ENCODE data around the gene SNTA1.
"Not testable (repeated sequence)": the region's sequence is repeated elsewhere in the genome, so short reads cannot be mapped to it uniquely, and the experiment has no call there.

Gene SNTA1

GRCh38 chr20:33465481-33466302, 22.1 kb upstream of the SNTA1 start:
- DNase-seq (ENCODE audit: low read depth): no peak

- DNase-seq (ENCODE audit: low read depth): not testable (repeated sequence)
These were observed 21.2 kb upstream of the SNTA1 start for GRCh38 chr20:33464759-33465158.

DNA sequence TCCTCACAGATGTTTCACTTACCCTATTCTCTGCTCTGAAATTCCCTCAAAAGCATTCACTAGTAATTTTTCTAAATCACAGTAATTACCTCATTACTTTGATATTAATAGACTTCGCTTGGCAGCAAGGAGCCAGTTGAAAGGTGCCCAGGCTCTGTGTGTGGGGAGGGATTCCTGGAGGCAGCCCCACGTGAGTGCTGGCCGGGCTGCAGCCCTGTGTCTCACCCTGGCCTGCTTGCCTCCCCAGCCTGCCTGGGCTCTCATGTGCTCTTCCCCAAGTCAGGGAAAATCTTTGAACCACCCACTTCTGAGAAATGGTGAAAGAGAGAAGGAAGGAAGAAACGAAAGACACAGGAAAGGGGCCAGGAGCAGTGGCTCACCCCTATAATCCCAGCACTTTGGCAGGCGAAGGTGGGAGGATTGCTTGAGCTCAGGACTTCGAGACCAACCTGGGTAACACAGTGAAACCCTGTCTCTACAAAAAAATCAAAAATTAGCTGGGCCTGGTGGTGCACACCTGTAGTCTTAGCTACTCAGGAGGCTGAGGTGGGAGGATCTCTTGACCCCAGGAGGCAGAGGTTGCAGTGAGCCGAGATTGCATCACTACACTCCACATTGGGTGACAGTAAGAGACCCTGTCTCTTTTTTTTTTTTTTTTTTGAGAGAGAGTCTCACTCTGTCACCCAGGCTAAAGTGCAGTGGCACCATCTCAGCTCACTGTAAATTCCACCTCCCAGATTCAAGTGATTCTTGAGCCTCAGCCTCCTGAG, 20.0 kb upstream of the SNTA1 start:
- DNase-seq (ENCODE audit: low read depth): no peak

DNA sequence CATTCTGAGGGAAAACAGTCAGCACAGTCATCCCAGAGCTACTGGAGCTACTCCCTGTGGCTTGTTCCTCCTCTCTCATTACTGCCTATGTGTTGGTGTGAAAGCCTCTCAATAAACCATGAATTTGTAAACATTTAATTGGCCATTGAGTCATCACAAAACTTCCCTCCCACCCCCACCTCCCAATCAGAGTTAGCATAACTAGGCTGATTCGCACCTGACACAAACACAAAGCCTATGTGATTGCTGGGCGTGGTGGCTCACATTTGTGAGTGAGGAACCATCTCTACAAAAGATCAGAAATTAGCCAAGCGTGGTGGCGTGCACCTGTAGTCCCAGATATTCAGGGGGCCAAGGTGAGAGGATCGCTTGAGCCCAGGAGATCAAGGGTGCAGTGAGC, 17.1 kb upstream of the SNTA1 start:
- DNase-seq (ENCODE audit: low read depth): no peak

DNA sequence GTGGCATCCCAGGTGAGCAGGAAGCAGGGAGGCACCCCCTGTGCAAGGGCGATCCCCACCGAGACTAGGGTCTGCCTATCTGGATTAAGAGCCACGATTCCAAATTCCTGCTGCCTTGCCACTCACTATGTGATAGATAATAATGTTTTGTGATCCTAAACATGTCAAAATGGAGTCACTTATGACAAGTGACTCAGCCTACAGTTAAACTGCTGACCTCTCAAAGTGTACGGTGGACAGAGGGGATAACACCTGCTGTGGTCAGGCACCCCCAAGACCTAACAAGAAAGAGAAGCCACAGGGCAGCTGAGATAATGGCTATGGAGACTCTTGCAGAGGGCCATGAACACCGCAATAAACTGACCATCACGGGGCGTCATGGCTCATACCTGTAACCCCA, 16.0 kb upstream of the SNTA1 start:
- no peak for DNase-seq (ENCODE audit: low read depth)

DNA sequence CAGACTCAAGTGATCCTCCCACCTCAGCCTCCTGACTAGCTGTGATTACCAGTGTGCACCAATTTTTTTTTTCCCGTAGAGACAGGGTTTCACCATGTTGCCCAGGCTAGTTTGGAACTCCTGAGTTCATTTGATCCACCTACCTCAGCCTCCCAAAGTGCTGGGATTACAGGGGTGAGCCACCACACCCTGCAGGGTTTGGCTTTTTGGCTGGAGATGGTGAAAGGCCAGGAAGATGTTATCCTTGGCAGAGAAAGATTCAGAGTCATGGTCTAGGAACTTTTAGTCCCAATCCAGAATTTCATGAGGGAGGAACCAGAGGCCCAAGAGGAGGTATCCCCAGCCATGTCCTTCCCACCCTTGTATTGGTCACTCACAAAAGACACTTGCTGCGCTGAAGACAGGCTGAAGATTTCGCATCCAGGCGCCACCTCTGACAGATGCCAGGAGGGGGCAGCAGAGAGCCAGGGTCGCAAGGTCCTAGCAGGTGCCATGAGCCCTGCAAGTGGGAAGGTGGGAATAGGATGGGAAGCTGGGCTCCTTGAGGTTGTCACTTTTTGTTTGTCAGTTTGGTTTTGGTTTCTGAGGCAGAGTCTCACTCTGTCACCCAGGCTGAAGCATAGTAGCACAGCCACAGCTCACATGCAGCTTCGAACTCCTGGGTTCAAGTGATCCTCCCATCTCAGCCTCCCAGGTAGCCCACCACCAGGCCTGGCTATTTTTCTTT, 13.5 kb upstream of the SNTA1 start:
- DNase-seq (ENCODE audit: low read depth): peak; percentile 77

- DNase-seq (ENCODE audit: low read depth): peak; percentile 59
These were observed 7.3 kb upstream of the SNTA1 start for GRCh38 chr20:33450867-33451266.

DNA sequence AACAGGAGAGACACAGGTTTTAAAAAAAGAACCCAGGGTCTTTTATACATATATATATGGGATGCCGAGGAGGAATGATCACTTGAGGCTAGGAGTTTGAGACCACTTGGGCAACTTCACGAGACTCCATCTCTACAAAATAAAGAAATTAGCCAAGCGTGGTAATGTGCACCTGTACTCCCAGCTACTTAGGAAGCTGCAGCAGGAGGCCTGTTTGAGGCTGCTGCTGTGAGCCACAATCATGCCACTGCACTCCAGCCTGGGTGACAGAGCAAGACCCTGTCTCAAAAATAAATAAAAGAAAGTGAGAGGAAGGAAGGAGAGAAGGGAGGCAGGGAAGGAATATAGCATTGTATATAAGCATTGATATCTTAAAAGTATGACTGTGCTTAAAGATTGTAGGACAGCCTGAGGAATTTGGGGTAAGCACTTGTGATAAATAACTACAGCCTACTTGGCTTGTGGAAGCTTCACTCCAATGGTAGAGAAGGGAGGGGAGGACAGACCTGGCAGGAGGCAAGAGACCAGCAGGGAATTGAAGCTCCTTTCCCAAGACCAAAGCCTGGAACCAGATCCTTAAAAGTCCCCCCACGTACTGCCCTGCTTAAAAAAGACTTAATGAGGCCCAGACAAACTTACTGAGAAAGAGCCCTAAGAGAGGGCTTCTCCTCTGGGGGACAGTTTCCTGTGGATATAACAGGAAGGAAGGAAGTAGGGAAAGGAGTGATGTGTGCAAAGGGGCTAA, 2.5 kb upstream of the SNTA1 start:
- DNase-seq (ENCODE audit: low read depth): no peak

- DNase-seq (ENCODE audit: low read depth): peak; percentile 45
These were observed 1.4 kb upstream of the SNTA1 start for GRCh38 chr20:33444797-33445560.

GRCh38 chr20:33443006-33443511, 504 bp downstream of the SNTA1 start:
- DNase-seq (ENCODE audit: low read depth): peak; percentile 37

DNA sequence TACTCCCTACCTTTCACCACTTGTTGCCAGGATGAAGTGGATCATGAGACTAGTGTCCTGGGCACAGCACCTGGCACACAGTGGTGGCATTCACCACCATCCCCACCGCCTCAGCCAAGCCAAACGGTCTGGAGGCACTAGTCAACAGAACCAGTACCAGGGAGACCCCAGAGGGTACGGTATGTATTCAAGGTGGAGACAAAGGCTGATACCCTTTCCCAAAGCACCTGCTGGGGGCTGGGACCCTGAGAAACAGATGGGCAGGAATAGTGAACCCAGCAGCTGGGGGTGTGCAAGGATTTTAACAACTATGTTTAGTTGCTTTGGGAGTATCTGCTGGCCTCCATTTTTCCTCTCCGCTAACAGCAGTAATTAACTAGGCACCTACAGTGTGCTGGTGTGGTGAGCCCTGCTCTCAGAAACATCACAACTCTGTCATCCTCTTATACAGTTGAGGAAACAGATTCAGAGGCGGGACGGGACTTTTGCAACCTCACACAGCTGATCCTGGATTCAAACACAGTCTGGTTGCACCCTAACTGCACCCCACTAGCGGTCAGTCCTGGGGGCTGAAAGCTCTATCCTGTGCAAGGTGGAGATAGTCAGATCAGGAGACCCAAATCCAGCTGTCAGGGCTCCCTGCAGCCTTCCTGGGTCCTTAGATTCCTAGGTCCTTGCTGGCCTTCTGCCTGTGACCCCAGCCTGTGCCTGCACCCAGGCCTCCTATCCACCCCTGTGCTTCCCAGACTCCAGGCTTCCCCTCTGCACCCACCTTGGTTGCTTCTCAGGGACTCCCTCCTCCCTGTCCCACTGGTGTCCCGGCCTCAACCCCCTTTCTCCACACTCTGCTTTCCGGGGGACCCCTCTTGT, 1.2 kb downstream of the SNTA1 start:
- no peak for DNase-seq (ENCODE audit: low read depth)

DNA sequence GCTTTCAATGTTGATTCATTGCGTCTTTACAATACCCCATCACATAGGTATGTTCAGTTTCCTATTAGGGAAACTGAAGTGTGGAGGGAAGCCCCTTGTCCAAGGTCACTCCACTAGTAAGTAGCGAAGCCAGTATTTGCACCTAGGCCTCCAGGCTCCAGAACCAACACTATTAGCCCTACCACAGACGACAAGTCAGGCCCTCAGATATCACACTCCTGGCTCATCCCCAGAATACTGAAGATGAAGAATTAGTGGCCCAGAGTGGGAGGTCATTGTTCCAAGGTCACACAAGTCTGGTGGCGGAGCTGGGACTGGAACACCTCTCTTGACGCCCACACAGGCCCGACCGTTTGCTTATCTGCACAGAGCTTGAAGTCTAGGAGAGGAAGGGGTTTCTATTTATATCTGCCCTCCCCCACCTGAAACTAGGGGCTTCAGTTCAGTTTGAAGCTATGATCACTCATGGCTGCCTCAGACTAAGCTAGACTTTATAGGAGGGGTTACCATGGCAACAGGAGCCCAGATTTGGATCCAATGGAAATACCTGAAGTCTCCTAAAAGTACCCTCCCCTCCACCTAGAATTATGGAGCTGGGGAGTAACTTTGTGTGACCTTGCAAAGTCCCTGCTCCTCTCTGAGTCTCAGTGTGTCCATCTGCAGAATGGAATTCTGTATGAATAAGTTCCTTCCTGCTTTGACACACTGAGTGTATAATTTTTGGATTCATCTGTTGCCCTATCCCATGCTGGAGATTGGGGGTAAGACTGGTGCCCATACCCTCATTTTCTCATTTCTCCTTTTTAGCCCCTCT, 2.2 kb downstream of the SNTA1 start:
- no peak for DNase-seq (ENCODE audit: low read depth)

- not testable (repeated sequence) for DNase-seq (ENCODE audit: low read depth)
These were observed 3.0 kb downstream of the SNTA1 start for GRCh38 chr20:33440562-33440961.

DNA sequence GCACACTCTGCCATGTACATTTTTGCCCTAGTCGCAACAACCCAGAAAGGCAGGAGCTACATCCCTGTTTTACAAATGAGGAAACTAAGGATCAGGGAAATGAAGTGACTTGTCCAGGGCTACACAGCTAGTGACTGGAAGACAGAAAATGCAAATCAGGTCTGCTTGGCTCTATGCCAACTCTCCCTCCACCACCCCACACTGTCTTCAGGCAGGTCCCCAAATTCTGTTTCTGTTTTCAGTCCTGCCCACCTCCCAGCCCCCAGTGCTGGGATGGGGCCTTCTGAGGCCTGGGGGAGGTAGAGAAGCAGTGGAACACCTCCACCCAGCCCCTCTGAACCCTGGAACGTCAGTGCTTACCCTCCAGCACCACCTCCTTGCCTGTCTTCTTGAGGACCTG, 5.1 kb downstream of the SNTA1 start:
- DNase-seq (ENCODE audit: low read depth): no peak

DNA sequence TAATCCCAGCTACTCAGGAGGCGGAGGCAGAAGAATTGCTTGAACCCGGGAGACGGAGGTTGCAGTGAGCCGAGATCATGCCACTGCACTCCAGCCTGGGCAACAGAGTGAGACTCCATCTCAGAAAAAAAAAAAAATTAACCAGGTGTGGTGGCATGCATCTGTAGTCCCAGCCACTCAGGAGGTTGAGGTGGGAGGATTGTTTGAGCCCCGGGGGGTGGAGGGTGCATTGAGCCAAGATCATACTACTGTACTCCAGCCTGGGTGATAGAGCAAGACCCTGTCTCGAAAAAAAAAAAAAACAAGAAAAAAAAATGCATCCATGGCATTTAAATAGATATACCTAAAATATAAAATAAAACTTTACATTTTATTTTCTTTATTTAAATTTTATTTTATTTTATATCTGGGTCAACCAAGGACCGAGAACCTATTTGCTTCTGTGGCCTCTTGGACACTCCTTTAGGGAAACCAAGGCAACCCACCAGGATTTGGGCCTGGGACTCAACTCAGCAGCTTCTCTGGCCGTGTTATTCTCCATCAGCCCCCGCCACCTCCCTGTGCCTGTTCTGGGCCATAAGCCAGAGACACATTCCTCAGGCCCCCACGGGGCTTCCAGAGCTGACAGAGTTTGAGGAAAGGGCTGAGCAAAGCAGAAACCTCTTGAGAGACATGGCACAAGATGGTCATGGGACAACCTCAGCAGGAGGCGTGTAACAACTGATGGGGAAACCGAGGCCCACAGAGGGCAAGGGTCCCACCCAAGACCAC, 6.2 kb downstream of the SNTA1 start:
- DNase-seq (ENCODE audit: low read depth): no peak

DNA sequence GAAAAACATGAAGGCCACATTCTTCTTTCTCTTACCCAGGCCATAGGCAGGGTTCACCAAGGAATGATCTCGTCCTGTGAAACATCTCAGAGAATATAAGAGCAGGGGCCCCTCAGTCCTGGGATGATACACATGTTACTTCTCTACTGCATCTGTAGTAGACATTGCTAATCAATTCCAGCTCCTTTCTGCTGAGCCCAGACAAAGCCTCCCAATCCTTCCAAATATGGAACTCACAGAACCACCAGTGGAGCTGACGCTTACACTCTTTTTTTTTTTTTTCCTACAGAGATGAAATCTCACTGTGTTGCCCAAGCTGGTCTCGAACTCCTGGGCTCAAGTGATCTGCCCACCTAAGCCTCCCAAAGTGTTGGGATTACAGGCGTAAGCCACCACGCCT, 9.1 kb downstream of the SNTA1 start:
- DNase-seq (ENCODE audit: low read depth): no peak

- DNase-seq (ENCODE audit: low read depth): peak; percentile 22
These were observed 9.9 kb downstream of the SNTA1 start for GRCh38 chr20:33433465-33434234.

All from ELR (cell line).